HepG2 (cell line): ENCODE data around the gene CARTPT. TPM values are rescaled to one million over a fixed set of nuclear protein-coding genes. Genes with fewer than 3 reads are reported as not detected.

Source experiments
- ASH2L ChIP-seq: fragments of 300-600, 200-600 bp; sonication (generic); IDR thresholded peaks from 2 replicates; pipeline ENCODE4 v1.7.0; 2017; ENCODE audit warnings: low read depth, mild to moderate bottlenecking, moderate library complexity, mixed read lengths, low read length; ENCODE audit not compliant: insufficient read length
- CBFB ChIP-seq: sonication (generic); formaldehyde crosslinking; IDR thresholded peaks from 2 replicates; pipeline ENCODE4 v1.4.0; 2020; ENCODE audit warnings: missing genetic modification reagents
- GATA4 ChIP-seq: sonication (generic); IDR thresholded peaks from 2 replicates; pipeline ENCODE4 v1.6.1; 2016; ENCODE audit warnings: antibody characterized with exemption, low read depth, borderline replicate concordance
- HES4 ChIP-seq: sonication (generic); formaldehyde crosslinking; IDR thresholded peaks from 2 replicates; pipeline ENCODE4 v1.9.0; 2021; ENCODE audit warnings: mild to moderate bottlenecking, missing genetic modification reagents, borderline replicate concordance
- HMG20B ChIP-seq: conservative IDR thresholded peaks from 2 replicates; pipeline ENCODE4 v1.6.1; 2016; ENCODE audit warnings: missing genetic modification reagents, missing compliant biosample characterization
- KAT8 ChIP-seq: IDR thresholded peaks from 2 replicates; pipeline ENCODE4 v1.6.1; 2016; ENCODE audit warnings: missing genetic modification reagents, missing compliant biosample characterization
- KLF9 ChIP-seq: IDR thresholded peaks from 2 replicates; pipeline ENCODE4 v1.6.1; 2016; ENCODE audit warnings: low read depth
- MED1 ChIP-seq: sonication (generic); formaldehyde crosslinking; IDR thresholded peaks from 2 replicates; pipeline ENCODE4 v1.4.0; 2020; ENCODE audit warnings: missing genetic modification reagents
- NFATC3 ChIP-seq: sonication (generic); formaldehyde crosslinking; IDR thresholded peaks from 2 replicates; pipeline ENCODE4 v1.5.1; 2020; ENCODE audit warnings: mild to moderate bottlenecking, missing genetic modification reagents
- NFKBIZ ChIP-seq: IDR thresholded peaks from 2 replicates; pipeline ENCODE4 v1.6.1; 2018; ENCODE audit warnings: missing genetic modification reagents, missing compliant biosample characterization
- STAG1 ChIP-seq: sonication (generic); formaldehyde crosslinking; IDR thresholded peaks from 2 replicates; pipeline ENCODE4 v1.4.0; 2020; ENCODE audit warnings: missing genetic modification reagents
- TSC22D2 ChIP-seq: sonication (generic); formaldehyde crosslinking; IDR thresholded peaks from 2 replicates; pipeline ENCODE4 v1.5.1; 2020; ENCODE audit warnings: missing genetic modification reagents, mild to moderate bottlenecking, borderline replicate concordance
- ZBTB7B ChIP-seq: sonication (generic); formaldehyde crosslinking; IDR thresholded peaks from 2 replicates; pipeline ENCODE4 v1.4.0; 2020; ENCODE audit warnings: missing genetic modification reagents
- ZNF180 ChIP-seq: sonication (generic); formaldehyde crosslinking; IDR thresholded peaks from 2 replicates; pipeline ENCODE4 v1.4.0; 2020; ENCODE audit warnings: low read depth, missing genetic modification reagents, borderline replicate concordance
- ZNF441 ChIP-seq: sonication (generic); formaldehyde crosslinking; IDR thresholded peaks from 2 replicates; pipeline ENCODE4 v1.7.0; 2021; ENCODE audit warnings: missing genetic modification reagents, borderline replicate concordance
- ZNF737 ChIP-seq: sonication (generic); formaldehyde crosslinking; IDR thresholded peaks from 2 replicates; pipeline ENCODE4 v1.5.0; 2020; ENCODE audit warnings: missing genetic modification reagents, mild to moderate bottlenecking, borderline replicate concordance
- ZNF747 ChIP-seq: sonication (generic); formaldehyde crosslinking; IDR thresholded peaks from 2 replicates; pipeline ENCODE4 v1.8.1; 2023; ENCODE audit warnings: missing genetic modification reagents, mild to moderate bottlenecking, borderline replicate concordance
- ZNF781 ChIP-seq: sonication (generic); formaldehyde crosslinking; IDR thresholded peaks from 2 replicates; pipeline ENCODE4 v1.5.1; 2020; ENCODE audit warnings: borderline replicate concordance, mild to moderate bottlenecking, missing genetic modification reagents; ENCODE audit errors: not compliant biosample characterization
- ZSCAN22 ChIP-seq: sonication (generic); formaldehyde crosslinking; IDR thresholded peaks from 2 replicates; pipeline ENCODE4 v1.4.0; 2020; ENCODE audit warnings: mild to moderate bottlenecking, missing genetic modification reagents
- polyA plus RNA-seq, 8 experiments: library from polyadenylated mRNA; depleted of rRNA in 3 of 8; stranded (reverse) in 7 of 8; unstranded in 1 of 8; fragments of >200 nt; fragmentation: Illumina TruSeq in 4 of 8; extraction: Trizol in 4 of 8; gene quantifications; 2 replicates each; pipeline versions ENCODE4 v1.2.1 to v1.2.3, GENCODE V29; 2011 to 2016; ENCODE audit warnings: low read depth in 4 of 8, missing spikeins in 1 of 8, mixed read lengths in 1 of 8; ENCODE audit not compliant: insufficient read depth in 1 of 8
- total RNA-seq, 5 experiments: library from RNA; depleted of rRNA; stranded (reverse); fragments of >200 nt; fragmentation: Illumina TruSeq; extraction: Trizol; gene quantifications; 2 replicates each; pipeline ENCODE4 v1.2.3, GENCODE V29; 2016; ENCODE audit warnings: low read depth in 1 of 5
- TF ChIP-seq, protein P1 (sequence below): sonication (generic); formaldehyde crosslinking; IDR thresholded peaks from 2 replicates; pipeline ENCODE4 v1.8.0; 2022; ENCODE audit warnings: mild to moderate bottlenecking, missing genetic modification reagents
- TF ChIP-seq, protein P2 (sequence below): sonication (generic); formaldehyde crosslinking; IDR thresholded peaks from 2 replicates; pipeline ENCODE4 v1.5.0; 2020; ENCODE audit warnings: missing genetic modification reagents
- TF ChIP-seq, protein P3 (sequence below): sonication (generic); formaldehyde crosslinking; IDR thresholded peaks from 2 replicates; pipeline ENCODE4 v1.4.0; 2020; ENCODE audit warnings: missing genetic modification reagents, mild to moderate bottlenecking, borderline replicate concordance
- TF ChIP-seq, protein P4 (sequence below): IDR thresholded peaks from 2 replicates; pipeline ENCODE4 v1.6.1; 2018; ENCODE audit warnings: missing genetic modification reagents

The CARTPT gene
- total and polyA plus RNA-seq, 2 of the 13 experiments (the other 11 are each of a cell fraction or from before 2014, with no cell fraction given) = not detected

DNA sequence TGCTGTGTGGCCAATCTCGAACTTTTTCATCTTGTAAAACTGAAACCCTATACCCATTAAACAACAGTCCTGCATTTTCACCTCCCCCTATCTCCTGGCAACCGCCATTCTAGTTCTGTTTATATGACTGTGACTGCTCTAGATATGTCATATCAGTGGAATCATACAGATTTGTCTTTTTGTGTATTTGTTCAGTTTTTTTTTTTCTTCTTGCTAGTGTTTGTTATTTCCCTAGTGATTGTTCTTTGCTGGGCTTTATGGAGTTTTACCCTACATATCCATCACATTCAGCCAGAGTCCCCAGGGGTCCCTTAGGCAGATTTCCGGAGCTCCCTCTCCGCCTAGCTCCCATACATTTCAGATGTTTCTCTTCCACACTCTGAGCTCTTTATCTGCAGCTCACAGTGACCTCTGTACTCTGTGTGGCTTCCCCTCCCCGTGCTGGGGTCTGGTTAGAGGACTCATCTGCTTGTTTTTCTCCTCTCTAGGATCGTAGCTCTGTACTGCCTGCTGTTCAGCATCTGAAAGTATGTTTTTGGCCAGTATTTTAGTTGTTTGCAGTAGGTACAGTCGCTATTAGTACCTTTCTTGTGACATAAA is 25.1 kb upstream of the CARTPT start (continued):
- TF ChIP-seq KLF9 (CRISPR knock-in tag) (0 out of 2 replicates have a peak, but pooled peaks have one; percentile 51), NFKBIZ (no peak), ZBTB7B (CRISPR knock-in tag) (peak; percentile 89), MED1 (CRISPR knock-in tag) (peak; percentile 54; the same call in 1 of the 2 replicates), HMG20B (CRISPR knock-in tag) (0 out of 2 replicates have a peak, but pooled peaks have one; percentile 49), CBFB (CRISPR knock-in tag) (0 out of 2 replicates have a peak, but pooled peaks have one; percentile 38), KAT8 (CRISPR knock-in tag) (peak; percentile 61), ZNF180 (CRISPR knock-in tag) (no peak), ZNF747 (CRISPR knock-in tag) (no peak), HES4 (CRISPR knock-in tag) (no peak), ZSCAN22 (CRISPR knock-in tag) (no peak), NFATC3 (CRISPR knock-in tag) (no peak), ASH2L (peak; percentile 74), ZNF737 (CRISPR knock-in tag) (no peak), GATA4 (peak; percentile 26; the same call in 1 of the 2 replicates), ZNF781 (CRISPR knock-in tag) (no peak), TSC22D2 (peak; percentile 56; the same call in 1 of the 2 replicates), ZNF441 (no peak), STAG1 (CRISPR knock-in tag) (0 out of 2 replicates have a peak, but pooled peaks have one; percentile 5)
- TF ChIP-seq, protein P1, sequence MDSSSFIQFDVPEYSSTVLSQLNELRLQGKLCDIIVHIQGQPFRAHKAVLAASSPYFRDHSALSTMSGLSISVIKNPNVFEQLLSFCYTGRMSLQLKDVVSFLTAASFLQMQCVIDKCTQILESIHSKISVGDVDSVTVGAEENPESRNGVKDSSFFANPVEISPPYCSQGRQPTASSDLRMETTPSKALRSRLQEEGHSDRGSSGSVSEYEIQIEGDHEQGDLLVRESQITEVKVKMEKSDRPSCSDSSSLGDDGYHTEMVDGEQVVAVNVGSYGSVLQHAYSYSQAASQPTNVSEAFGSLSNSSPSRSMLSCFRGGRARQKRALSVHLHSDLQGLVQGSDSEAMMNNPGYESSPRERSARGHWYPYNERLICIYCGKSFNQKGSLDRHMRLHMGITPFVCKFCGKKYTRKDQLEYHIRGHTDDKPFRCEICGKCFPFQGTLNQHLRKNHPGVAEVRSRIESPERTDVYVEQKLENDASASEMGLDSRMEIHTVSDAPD (CRISPR knock-in tag) = no peak
- TF ChIP-seq, protein P2, sequence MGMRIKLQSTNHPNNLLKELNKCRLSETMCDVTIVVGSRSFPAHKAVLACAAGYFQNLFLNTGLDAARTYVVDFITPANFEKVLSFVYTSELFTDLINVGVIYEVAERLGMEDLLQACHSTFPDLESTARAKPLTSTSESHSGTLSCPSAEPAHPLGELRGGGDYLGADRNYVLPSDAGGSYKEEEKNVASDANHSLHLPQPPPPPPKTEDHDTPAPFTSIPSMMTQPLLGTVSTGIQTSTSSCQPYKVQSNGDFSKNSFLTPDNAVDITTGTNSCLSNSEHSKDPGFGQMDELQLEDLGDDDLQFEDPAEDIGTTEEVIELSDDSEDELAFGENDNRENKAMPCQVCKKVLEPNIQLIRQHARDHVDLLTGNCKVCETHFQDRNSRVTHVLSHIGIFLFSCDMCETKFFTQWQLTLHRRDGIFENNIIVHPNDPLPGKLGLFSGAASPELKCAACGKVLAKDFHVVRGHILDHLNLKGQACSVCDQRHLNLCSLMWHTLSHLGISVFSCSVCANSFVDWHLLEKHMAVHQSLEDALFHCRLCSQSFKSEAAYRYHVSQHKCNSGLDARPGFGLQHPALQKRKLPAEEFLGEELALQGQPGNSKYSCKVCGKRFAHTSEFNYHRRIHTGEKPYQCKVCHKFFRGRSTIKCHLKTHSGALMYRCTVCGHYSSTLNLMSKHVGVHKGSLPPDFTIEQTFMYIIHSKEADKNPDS (CRISPR knock-in tag) = no peak
- TF ChIP-seq, protein P3, sequence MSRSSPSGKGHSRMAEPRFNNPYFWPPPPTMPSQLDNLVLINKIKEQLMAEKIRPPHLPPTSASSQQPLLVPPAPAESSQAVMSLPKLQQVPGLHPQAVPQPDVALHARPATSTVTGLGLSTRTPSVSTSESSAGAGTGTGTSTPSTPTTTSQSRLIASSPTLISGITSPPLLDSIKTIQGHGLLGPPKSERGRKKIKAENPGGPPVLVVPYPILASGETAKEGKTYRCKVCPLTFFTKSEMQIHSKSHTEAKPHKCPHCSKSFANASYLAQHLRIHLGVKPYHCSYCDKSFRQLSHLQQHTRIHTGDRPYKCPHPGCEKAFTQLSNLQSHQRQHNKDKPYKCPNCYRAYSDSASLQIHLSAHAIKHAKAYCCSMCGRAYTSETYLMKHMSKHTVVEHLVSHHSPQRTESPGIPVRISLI (CRISPR knock-in tag) = peak; percentile 21; the same call in 1 of the 2 replicates
- TF ChIP-seq, protein P4, sequence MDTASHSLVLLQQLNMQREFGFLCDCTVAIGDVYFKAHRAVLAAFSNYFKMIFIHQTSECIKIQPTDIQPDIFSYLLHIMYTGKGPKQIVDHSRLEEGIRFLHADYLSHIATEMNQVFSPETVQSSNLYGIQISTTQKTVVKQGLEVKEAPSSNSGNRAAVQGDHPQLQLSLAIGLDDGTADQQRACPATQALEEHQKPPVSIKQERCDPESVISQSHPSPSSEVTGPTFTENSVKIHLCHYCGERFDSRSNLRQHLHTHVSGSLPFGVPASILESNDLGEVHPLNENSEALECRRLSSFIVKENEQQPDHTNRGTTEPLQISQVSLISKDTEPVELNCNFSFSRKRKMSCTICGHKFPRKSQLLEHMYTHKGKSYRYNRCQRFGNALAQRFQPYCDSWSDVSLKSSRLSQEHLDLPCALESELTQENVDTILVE = peak; percentile 23; the same call in 1 of the 2 replicates
